ENCODE results near the gene C17orf50. TPM values are rescaled to one million over a fixed set of nuclear protein-coding genes. Genes with fewer than 3 reads are reported as not detected.
A peak's percentile ranks its signal among the peaks of the same experiment; 100 is the strongest.

The C17orf50 gene
- total RNA-seq, 4 donors from 2014 or later = not detected

DNA sequence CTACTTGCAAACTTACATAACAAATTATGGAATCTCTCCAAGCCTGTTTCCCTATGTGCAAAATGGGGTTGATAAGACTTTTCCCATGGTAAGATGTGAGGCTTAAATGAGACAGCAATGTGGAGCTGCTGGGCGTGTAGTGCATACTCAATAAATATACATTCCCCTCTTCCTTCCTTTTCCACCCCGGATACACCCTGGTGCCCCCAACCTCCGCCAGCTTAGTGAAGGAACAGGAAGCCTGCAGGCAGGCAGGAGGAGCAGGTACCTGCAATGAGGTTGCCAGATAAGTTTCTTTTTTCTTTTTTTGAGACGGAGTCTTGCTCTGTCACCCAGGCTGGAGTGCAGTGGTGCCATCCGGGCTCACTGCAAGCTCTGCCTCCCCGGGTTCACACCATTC, 14.9 kb downstream of the C17orf50 start:
- H3K27ac ChIP-seq = no peak overlapping the region

DNA sequence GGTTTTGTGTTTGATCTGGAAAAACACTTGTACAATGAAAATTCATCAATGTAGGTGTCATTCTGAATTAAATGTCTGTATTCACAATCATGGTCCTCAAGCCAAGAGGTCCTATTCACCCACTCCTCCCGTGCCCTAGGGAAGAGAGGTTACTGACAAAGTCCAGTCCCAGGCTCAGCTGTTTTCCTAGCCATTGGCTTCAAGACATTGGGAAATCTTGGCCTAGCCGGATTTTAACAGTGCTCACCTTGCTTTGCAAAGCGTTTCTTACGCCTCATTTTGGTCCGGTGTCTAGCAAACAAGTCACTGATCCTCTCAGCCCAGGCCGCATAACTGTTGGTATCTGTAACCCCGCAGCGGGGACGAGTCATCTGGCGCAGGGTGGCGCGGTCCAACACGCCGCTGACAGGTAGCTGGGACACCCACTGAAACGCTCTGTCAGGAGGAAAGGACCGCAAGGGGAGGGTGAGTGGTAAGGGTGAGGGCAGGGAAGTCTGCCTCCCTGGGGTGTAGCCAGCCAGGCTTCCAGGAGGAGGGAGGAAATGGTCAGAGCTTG, 18.0 kb downstream of the C17orf50 start:
- Histone ChIP-seq H3K27ac (no peak overlapping the region), H3K4me1 (peaks cover 21% of the 10 kb centered on the region), H3K9me3 (no peaks in the 10 kb centered on the region), H3K4me3 (no peak overlapping the region), H3K27me3 (no peaks in the 10 kb centered on the region), H3K36me3 (peaks cover 4% of the 10 kb centered on the region)
- TF ChIP-seq EP300 (IDR thresholded peaks at IDR 0.05) = no peak
- TF ChIP-seq POLR2A (IDR thresholded peaks at IDR 0.05) = no peak
- TF ChIP-seq, protein P1, sequence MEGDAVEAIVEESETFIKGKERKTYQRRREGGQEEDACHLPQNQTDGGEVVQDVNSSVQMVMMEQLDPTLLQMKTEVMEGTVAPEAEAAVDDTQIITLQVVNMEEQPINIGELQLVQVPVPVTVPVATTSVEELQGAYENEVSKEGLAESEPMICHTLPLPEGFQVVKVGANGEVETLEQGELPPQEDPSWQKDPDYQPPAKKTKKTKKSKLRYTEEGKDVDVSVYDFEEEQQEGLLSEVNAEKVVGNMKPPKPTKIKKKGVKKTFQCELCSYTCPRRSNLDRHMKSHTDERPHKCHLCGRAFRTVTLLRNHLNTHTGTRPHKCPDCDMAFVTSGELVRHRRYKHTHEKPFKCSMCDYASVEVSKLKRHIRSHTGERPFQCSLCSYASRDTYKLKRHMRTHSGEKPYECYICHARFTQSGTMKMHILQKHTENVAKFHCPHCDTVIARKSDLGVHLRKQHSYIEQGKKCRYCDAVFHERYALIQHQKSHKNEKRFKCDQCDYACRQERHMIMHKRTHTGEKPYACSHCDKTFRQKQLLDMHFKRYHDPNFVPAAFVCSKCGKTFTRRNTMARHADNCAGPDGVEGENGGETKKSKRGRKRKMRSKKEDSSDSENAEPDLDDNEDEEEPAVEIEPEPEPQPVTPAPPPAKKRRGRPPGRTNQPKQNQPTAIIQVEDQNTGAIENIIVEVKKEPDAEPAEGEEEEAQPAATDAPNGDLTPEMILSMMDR (IDR thresholded peaks at IDR 0.05) = no peak
- no peak for TF ChIP-seq POLR2AphosphoS5 (IDR thresholded peaks at IDR 0.05)
- no peak for DNase-seq (ENCODE audit: low spot score in 2 of 2)
- 89% methylated on average over 16 of the region's 16 CpGs for WGBS

More for the DNA sequence above, 14.9 kb downstream of the C17orf50 start:
- 54% methylated on average over 6 of the region's 6 CpGs for WGBS
- Histone ChIP-seq H3K4me3 (no peak overlapping the region), H3K9me3 (no peaks in the 10 kb centered on the region), H3K4me1 (peaks cover 11% of the 10 kb centered on the region), H3K36me3 (peaks cover 4% of the 10 kb centered on the region), H3K27me3 (no peaks in the 10 kb centered on the region)
- TF ChIP-seq POLR2A (IDR thresholded peaks at IDR 0.05) (no peak), POLR2AphosphoS5 (IDR thresholded peaks at IDR 0.05) (no peak), EP300 (IDR thresholded peaks at IDR 0.05) (no peak)
- TF ChIP-seq, protein P1 (IDR thresholded peaks at IDR 0.05) = no peak
- DNase-seq (ENCODE audit: low spot score in 2 of 2) = no peak

DNA sequence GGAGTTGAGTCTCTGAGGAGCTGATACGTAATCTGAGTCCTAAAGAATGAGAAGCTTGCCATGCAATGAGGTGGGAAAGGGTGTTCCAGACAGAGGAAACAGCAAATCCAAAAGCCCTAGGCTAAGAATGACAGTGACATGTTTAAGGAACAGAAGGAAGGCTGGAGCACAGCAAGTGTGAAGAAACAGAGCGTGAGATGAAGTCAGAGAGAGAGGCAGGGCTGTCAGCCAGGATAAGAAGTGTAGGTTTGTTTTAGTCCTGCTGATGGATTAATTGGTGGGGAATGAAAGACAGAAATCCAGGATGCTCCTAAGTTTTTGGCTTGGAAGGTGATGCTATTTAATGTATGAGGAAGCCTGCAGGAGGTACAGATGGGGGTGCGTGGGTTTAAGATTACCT, 20.3 kb downstream of the C17orf50 start:
- Histone ChIP-seq H3K27ac (no peak overlapping the region), H3K9me3 (no peaks in the 10 kb centered on the region), H3K27me3 (no peaks in the 10 kb centered on the region), H3K4me1 (peaks cover 33% of the 10 kb centered on the region), H3K4me3 (no peak overlapping the region), H3K36me3 (peaks cover 4% of the 10 kb centered on the region)
- no peak for DNase-seq (ENCODE audit: low spot score in 2 of 2)
- WGBS = 66% methylated on average over 3 of the region's 3 CpGs
- TF ChIP-seq POLR2AphosphoS5 (IDR thresholded peaks at IDR 0.05) (no peak), EP300 (IDR thresholded peaks at IDR 0.05) (no peak), POLR2A (IDR thresholded peaks at IDR 0.05) (no peak)
- TF ChIP-seq, protein P1 (IDR thresholded peaks at IDR 0.05) = no peak

DNA sequence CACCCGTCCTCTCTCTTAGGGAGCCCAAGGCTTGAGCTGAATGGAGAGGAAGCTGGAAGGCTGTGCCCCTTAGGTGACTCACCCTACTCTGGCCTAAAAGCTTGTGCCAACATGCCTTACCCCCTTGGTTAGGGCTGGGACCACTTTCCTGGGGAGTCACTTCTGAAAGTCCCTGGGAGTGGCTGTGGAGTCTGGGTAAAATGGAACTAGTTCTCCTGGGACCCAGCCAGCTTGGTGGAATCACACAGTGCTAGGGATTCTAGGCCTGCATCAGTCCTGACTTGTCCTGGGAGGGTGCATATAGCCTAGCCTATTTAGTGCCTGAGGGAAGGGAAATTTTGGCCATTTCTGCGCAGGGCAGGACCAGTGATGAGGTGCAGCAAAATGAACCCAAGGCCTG, 24.2 kb downstream of the C17orf50 start:
- TF ChIP-seq, protein P1 (IDR thresholded peaks at IDR 0.05) = no peak
- TF ChIP-seq POLR2AphosphoS5 (IDR thresholded peaks at IDR 0.05) (no peak), EP300 (IDR thresholded peaks at IDR 0.05) (no peak), POLR2A (IDR thresholded peaks at IDR 0.05) (no peak)
- no peaks in the 10 kb centered on the region for H3K27me3 ChIP-seq
- 79% methylated on average over 2 of the region's 2 CpGs for WGBS
- no peak overlapping the region for H3K4me3 ChIP-seq
- no peak for DNase-seq (ENCODE audit: low spot score in 2 of 2)
- H3K4me1 ChIP-seq = peaks cover 70% of the 10 kb centered on the region
- no peaks in the 10 kb centered on the region for H3K9me3 ChIP-seq
- no peaks in the 10 kb centered on the region for H3K36me3 ChIP-seq
- H3K27ac ChIP-seq = peak overlapping the region; percentile 67

DNA sequence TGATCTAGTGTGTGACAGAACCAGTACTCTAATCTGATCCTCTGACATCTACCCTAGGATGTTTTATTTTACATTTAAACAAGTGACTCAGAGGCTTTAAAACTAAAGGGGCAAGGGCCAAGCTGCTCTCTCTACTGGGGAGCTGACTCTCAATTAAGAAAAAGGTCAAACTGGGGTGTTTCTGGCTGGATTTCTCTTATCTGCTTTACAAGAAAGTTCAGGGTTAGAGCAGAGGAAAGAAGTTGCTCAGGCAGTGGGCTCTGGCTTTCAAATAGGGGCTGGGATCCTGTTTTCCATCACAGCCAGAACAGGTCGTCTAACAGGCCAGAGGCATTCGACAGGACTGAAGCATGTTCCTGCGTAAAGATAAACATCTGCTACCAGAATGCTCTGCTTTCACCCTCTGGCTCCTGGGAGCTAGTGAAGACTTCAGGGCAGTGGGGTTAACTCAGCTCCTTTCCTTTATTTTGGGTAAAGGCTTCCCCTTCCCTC, 26.3 kb downstream of the C17orf50 start:
- Histone ChIP-seq H3K27me3 (no peaks in the 10 kb centered on the region), H3K9me3 (no peaks in the 10 kb centered on the region), H3K4me1 (peaks cover 73% of the 10 kb centered on the region), H3K4me3 (no peak overlapping the region), H3K36me3 (no peaks in the 10 kb centered on the region), H3K27ac (peak overlapping the region; percentile 76)
- no peak for DNase-seq (ENCODE audit: low spot score in 2 of 2)
- TF ChIP-seq, protein P1 (IDR thresholded peaks at IDR 0.05) = no peak
- no peak for TF ChIP-seq EP300 (IDR thresholded peaks at IDR 0.05)
- no peak for TF ChIP-seq POLR2AphosphoS5 (IDR thresholded peaks at IDR 0.05)
- TF ChIP-seq POLR2A (IDR thresholded peaks at IDR 0.05) = no peak
- WGBS = 29% methylated on average over 3 of the region's 3 CpGs
